ENCODE measurements around the gene ARPC5.

DNA sequence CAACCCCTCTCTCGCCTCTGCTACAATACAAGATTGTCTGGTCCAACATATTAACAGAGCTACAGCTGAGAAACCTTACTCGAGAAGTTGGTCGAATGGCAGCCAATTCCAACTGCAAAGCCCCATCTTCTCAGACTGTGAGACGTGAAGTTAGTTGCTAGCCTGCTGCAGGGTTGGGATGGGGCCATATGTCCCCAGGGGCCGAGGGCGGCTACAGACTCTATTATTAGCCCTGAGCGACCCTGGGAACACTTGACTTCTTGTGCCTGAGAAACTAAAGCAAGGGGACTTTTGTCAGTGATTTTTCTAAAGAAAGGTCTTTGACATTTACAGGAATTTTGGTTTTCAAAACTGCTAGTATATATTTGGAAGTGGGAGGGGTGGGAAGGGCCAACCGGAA, 59.0 kb downstream of the ARPC5 start:
- no peak for TF ChIP-seq POLR2A (IDR thresholded peaks at IDR 0.05; ENCODE audit: low read length)
- TF ChIP-seq GATA1 (IDR thresholded peaks at IDR 0.05; ENCODE audit: low read depth, low read length) = no peak

All from erythroblast (primary cell).